Spleen (tissue), 11 donors: ENCODE data around the gene FN1. TPM values are rescaled to one million over a fixed set of nuclear protein-coding genes. Genes with fewer than 3 reads are reported as not detected.

Source experiments
- DNase-seq: peaks from one replicate; pipeline ENCODE4 v3.0.0-alpha.2; 2020
- H3K27ac ChIP-seq, 8 donors: fragments of 200-600 bp; sonication (generic) in 7 of 8; 1 replicate in 4 of 8; 2 replicates in 4 of 8; pipeline versions ENCODE4 v1.5.0 to v1.8.0; 2016 to 2021; ENCODE audit warnings: inconsistent platforms in 4 of 8, mild to moderate bottlenecking in 4 of 8, moderate library complexity in 1 of 8
- H3K27me3 ChIP-seq, 7 donors: fragments of 200-600 bp; sonication (generic) in 6 of 7; replicated peaks in 1 of 7; 1 replicate in 4 of 7; 2 replicates in 3 of 7; pipeline versions ENCODE4 v1.5.0 to v1.8.0; 2016 to 2021; ENCODE audit warnings: inconsistent platforms in 3 of 7, mild to moderate bottlenecking in 1 of 7
- H3K36me3 ChIP-seq, 6 donors: fragments of 200-600 bp; sonication (generic) in 5 of 6; 1 replicate in 4 of 6; 2 replicates in 2 of 6; pipeline versions ENCODE4 v1.5.0 to v1.8.0; 2016 to 2021; ENCODE audit warnings: inconsistent platforms in 2 of 6
- H3K4me1 ChIP-seq, 6 donors: fragments of 200-600 bp; sonication (generic) in 5 of 6; 1 replicate in 3 of 6; 2 replicates in 3 of 6; pipeline versions ENCODE4 v1.5.0 to v1.8.0; 2016 to 2021; ENCODE audit warnings: inconsistent platforms in 3 of 6
- H3K4me3 ChIP-seq, 8 donors: fragments of 200-600 bp; sonication (generic) in 7 of 8; 1 replicate in 4 of 8; 2 replicates in 4 of 8; pipeline versions ENCODE4 v1.5.0 to v1.8.0; 2016 to 2021; ENCODE audit warnings: inconsistent platforms in 4 of 8, mild to moderate bottlenecking in 4 of 8, moderate library complexity in 2 of 8
- H3K9me3 ChIP-seq, 8 donors: fragments of 200-600 bp; sonication (generic) in 7 of 8; 1 replicate in 4 of 8; 2 replicates in 4 of 8; pipeline versions ENCODE4 v1.5.0 to v1.8.0; 2016 to 2021; ENCODE audit warnings: inconsistent platforms in 4 of 8
- POLR2A ChIP-seq, 3 donors: fragments of 450-650 bp; IDR thresholded peaks; one replicate each; pipeline ENCODE4 v1.5.1; 2017; ENCODE audit warnings: antibody characterized with exemption in 3 of 3, mild to moderate bottlenecking in 1 of 3
- POLR2AphosphoS5 ChIP-seq, 3 donors: sonication (generic); formaldehyde crosslinking; IDR thresholded peaks; one replicate each; pipeline ENCODE4 v1.5.1; 2017; ENCODE audit warnings: antibody characterized with exemption in 3 of 3
- WGBS, 5 donors: extraction: QIAGEN DNeasy Blood & Tissue Kit in 3 of 5; methylation state at CpG; one replicate each; pipeline versions ENCODE4 v1.1.5 to v1.1.7; 2013 to 2018; 5-methylcytosine and 5-hydroxymethylcytosine counted together
- intact Hi-C: fragments of 100-400 bp; cut with DNase I; formaldehyde crosslinking; loops from one replicate; pipeline ENCODE4 v1.15.0; 2023; ENCODE audit warnings: low total_unique reads
- polyA plus RNA-seq, 3 donors: library from polyadenylated mRNA; stranded (reverse); fragments of 200-250 nt; gene quantifications; one replicate each; pipeline ENCODE4 v1.2.1, GENCODE V29; 2013
- total RNA-seq, 7 donors: library from RNA; depleted of rRNA in 3 of 7; stranded (reverse); fragments of >200 nt in 3 of 7; fragmentation: NEBNext Ultra II Directional in 4 of 7; extraction: Animal tissue kit (Norgen Biotek cat#: 25700) in 4 of 7; gene quantifications; one replicate each; pipeline versions ENCODE4 v1.1.0 to v1.2.1, GENCODE V29; 2016 to 2021
- TF ChIP-seq, protein P1 (sequence below), 11 experiments: fragments of 200-600 bp in 7 of 11; fragments of 450-650 bp in 4 of 11; sonication (generic) in 4 of 11; IDR thresholded peaks in 8 of 11; conservative IDR thresholded peaks in 3 of 11; 1 replicate in 7 of 11; 2 replicates in 4 of 11; pipeline versions ENCODE4 v1.4.0 to v1.8.0; 2016 to 2021; ENCODE audit warnings: antibody characterized with exemption in 11 of 11, inconsistent platforms in 4 of 11, mild to moderate bottlenecking in 1 of 11
- donor health status: healthy with polysubstance abuse.
- donor health status: DM: no; HTN: no; CAD: no; lungs with moderate emphysema.
- donor health status: DM: no; HTN: no; CAD: no.
- donor health status: Bipolar disorder and iron deficiency.
- donor health status: healthy.
- donor health status: DM: no; HTN: no; CAD: no.
- donor health status: DM: yes; HTN: yes; CAD: no.

Gene FN1
- total and polyA plus RNA-seq, 10 donors: 28.0 to 104 (median 35.8) TPM

DNA sequence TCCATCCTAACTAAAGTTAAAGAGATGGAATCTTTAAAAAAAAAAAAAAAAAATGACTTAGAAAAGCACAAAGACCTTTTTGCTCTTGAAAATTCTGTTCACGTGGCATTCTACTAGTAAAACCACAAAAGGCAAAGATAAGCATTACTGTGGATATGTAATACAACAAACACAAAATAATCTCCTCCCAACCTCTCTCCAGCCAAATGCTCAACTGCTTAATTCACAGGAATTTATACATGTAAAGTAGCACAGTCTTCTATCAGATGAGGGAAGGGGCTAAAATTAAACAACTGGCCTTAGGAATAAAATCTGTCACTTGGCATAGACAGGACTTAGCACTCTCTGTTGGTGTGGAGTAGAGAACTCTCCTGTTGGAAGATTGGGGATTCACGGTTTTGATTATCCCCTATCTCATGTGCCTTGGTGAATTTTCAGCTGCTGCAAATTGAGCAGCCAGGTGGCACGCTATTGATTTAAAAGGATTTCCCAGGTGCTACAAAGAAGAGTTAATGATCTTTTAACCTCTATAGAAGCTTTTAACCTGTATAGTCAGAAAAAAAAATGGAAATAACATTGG, 66.6 kb downstream of the FN1 start:
- intact Hi-C loops: no loop called here
- peaks cover 0 to 30% (median 0%) of the 10 kb centered on the region in 6 donors for H3K36me3 ChIP-seq
- whole genome bisulfite sequencing, 5 donors: 91 to 95% (median 93%) methylated on average over 3 of the region's 3 CpGs

DNA sequence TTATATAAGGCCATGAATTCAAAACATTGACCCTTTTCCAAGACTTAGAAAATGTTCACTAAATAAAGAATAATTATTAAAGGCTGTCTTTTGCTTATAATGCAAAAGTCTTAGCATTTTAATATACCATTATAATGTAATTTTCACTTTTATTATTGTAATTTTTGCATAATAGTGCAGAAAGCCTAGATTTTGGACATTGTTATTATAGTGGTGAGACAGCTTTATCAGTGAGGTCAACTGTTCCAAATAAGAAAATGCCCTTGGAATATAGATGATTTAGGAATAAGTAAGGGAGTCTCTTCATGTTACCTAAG, 67.4 kb downstream of the FN1 start:
- Histone ChIP-seq H3K4me3 (no peak overlapping the region), H3K27ac (no peak overlapping the region), H3K27me3 (no peaks in the 10 kb centered on the region), H3K36me3 (peaks cover 0 to 33% (median 0%) of the 10 kb centered on the region in 6 donors), H3K9me3 (no peaks in the 10 kb centered on the region), H3K4me1 (no peaks in the 10 kb centered on the region)
- TF ChIP-seq POLR2A (IDR thresholded peaks at IDR 0.05) (no peak), POLR2AphosphoS5 (IDR thresholded peaks at IDR 0.05) (no peak)
- TF ChIP-seq, protein P1, sequence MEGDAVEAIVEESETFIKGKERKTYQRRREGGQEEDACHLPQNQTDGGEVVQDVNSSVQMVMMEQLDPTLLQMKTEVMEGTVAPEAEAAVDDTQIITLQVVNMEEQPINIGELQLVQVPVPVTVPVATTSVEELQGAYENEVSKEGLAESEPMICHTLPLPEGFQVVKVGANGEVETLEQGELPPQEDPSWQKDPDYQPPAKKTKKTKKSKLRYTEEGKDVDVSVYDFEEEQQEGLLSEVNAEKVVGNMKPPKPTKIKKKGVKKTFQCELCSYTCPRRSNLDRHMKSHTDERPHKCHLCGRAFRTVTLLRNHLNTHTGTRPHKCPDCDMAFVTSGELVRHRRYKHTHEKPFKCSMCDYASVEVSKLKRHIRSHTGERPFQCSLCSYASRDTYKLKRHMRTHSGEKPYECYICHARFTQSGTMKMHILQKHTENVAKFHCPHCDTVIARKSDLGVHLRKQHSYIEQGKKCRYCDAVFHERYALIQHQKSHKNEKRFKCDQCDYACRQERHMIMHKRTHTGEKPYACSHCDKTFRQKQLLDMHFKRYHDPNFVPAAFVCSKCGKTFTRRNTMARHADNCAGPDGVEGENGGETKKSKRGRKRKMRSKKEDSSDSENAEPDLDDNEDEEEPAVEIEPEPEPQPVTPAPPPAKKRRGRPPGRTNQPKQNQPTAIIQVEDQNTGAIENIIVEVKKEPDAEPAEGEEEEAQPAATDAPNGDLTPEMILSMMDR (IDR thresholded peaks at IDR 0.05 in 8 of 11, conservative IDR thresholded peaks at IDR 0.05 in 3 of 11): no peak
- intact Hi-C loops: no loop called here
- no peak for DNase-seq

More for the DNA sequence above, 66.6 kb downstream of the FN1 start:
- no peak overlapping the region for H3K4me3 ChIP-seq
- TF ChIP-seq POLR2A (IDR thresholded peaks at IDR 0.05): no peak
- DNase-seq: no peak
- H3K27me3 ChIP-seq: no peaks in the 10 kb centered on the region
- H3K27ac ChIP-seq: no peak overlapping the region
- no peaks in the 10 kb centered on the region for H3K4me1 ChIP-seq
- H3K9me3 ChIP-seq: no peaks in the 10 kb centered on the region

DNA sequence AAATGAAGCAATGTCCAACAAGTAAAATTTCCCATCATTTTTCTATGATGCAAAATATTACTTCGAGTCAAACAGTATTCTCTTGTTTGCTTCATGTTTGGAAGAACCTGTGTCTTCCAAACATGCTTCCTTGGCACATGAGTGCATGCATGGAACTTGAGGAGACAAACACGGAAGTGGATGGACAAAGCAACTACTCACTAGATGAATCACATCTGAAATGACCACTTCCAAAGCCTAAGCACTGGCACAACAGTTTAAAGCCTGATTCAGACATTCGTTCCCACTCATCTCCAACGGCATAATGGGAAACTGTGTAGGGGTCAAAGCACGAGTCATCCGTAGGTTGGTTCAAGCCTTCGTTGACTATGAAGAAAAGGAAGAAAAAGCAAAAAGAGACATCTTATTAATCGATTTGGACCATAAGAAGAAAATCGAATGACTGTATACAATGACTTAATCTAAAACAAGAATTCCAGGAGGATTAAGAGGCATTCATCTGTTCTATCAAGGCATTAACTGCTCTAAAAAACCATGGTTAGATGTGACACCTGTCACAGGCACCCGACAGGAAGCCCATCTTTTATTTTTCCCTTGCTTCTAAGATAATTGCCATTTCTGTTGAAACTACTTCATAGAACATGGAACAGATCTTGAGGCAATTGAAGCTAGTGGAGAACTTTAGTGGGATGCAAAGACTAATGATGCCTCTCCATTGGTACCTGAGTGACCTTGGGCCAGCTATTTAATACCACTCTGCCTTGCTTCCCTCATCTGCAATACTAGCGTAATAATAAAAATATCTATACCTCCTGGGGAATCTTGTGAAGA, 68.0 kb downstream of the FN1 start:
- TF ChIP-seq, protein P1 (IDR thresholded peaks at IDR 0.05 in 8 of 11, conservative IDR thresholded peaks at IDR 0.05 in 3 of 11): no peak
- TF ChIP-seq POLR2AphosphoS5 (IDR thresholded peaks at IDR 0.05): no peak
- TF ChIP-seq POLR2A (IDR thresholded peaks at IDR 0.05): no peak
- DNase-seq: no peak
- Histone ChIP-seq H3K9me3 (no peaks in the 10 kb centered on the region), H3K4me1 (no peaks in the 10 kb centered on the region), H3K4me3 (no peak overlapping the region), H3K27me3 (no peaks in the 10 kb centered on the region), H3K27ac (no peak overlapping the region), H3K36me3 (peaks cover 0 to 39% (median 2%) of the 10 kb centered on the region in 6 donors)
- intact Hi-C loops: no loop called here
- WGBS, 5 donors: 94 to 99% (median 96%) methylated on average over 11 of the region's 11 CpGs

DNA sequence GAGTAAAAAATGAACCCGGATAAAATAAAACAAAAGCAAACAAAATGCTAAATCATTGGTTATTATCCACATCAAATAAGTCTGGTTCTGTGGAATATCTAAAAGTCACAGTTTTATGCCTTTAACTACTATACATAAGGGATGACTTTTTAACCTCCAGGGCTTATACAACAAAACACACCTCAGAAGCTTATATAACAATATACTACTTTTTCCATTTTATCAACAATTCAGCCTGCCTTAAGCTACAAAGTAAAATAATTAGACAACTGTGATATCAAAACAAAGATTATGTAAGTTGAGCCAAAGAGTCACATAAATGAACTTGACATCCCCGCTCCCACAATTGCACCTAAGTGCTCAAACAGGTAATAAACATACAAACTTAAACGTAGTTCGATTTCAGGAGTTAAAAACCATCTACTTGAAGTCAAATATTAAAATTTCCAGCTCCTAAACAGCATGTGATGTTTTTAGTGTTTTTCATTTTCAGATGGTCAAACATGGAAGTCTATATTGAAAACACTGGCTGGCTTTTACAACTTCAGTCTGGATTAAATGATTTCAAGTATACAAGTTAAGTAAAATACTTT, 69.3 kb downstream of the FN1 start:
- DNase-seq: no peak
- no peak for TF ChIP-seq POLR2A (IDR thresholded peaks at IDR 0.05)
- TF ChIP-seq, protein P1 (IDR thresholded peaks at IDR 0.05 in 8 of 11, conservative IDR thresholded peaks at IDR 0.05 in 3 of 11): no peak
- no peak for TF ChIP-seq POLR2AphosphoS5 (IDR thresholded peaks at IDR 0.05)
- 94 to 98% (median 96%) methylated on average over 4 of the region's 4 CpGs for WGBS, 5 donors
- H3K27me3 ChIP-seq: no peaks in the 10 kb centered on the region
- H3K27ac ChIP-seq: no peak overlapping the region
- peaks cover 0 to 52% (median 6%) of the 10 kb centered on the region in 6 donors for H3K36me3 ChIP-seq
- H3K4me1 ChIP-seq: no peaks in the 10 kb centered on the region
- H3K4me3 ChIP-seq: no peak overlapping the region
- H3K9me3 ChIP-seq: no peaks in the 10 kb centered on the region
- intact Hi-C loops: no loop called here
